Right cardiac atrium (tissue), 5 donors: ENCODE results near the gene ZFYVE27. TPM values are rescaled to one million over a fixed set of nuclear protein-coding genes. Genes with fewer than 3 reads are reported as not detected.

ENCODE experiments used
- ATAC-seq, 2 donors: fragments of 200-7000 bp; cut with Tn5 transposase; one replicate each; pipeline versions ENCODE4 v1.8.0 to v1.9.1; 2020; ENCODE audit warnings: moderate library complexity in 2 of 2, mild to moderate bottlenecking in 1 of 2
- DNase-seq, 3 donors: peaks; one replicate each; pipeline ENCODE4 v3.0.0-alpha.2; 2020
- H3K27ac ChIP-seq: one replicate; pipeline ENCODE4 v1.5.1; 2013; ENCODE audit warnings: mild to moderate bottlenecking, low read length, control low read depth, moderate library complexity
- H3K27me3 ChIP-seq: one replicate; pipeline ENCODE4 v1.6.1; 2013; ENCODE audit not compliant: control insufficient read depth, insufficient read depth
- H3K4me1 ChIP-seq: one replicate; pipeline ENCODE4 v1.6.1; 2013; ENCODE audit warnings: low read length; ENCODE audit not compliant: control insufficient read depth, insufficient read depth
- H3K4me3 ChIP-seq: one replicate; pipeline ENCODE4 v1.5.1; 2013; ENCODE audit warnings: low read length, control low read depth
- H3K9me3 ChIP-seq: one replicate; pipeline ENCODE4 v1.6.1; 2013; ENCODE audit warnings: low read length; ENCODE audit not compliant: control insufficient read depth
- whole genome bisulfite sequencing: extraction: QIAGEN DNeasy Blood & Tissue Kit; methylation state at CpG from one replicate; pipeline ENCODE4 v1.1.7; 2013; 5-methylcytosine and 5-hydroxymethylcytosine counted together
- intact Hi-C, 4 donors: fragments of 100-400 bp; cut with DNase I; formaldehyde crosslinking; loops; one replicate each; pipeline versions ENCODE4 v1.11.0 to v1.14.0; 2022 to 2023
- polyA plus RNA-seq: library from polyadenylated mRNA; stranded (reverse); fragments of 200-250 nt; gene quantifications from one replicate; pipeline ENCODE4 v1.2.3, GENCODE V29; 2013
- total RNA-seq, 4 donors: library from RNA; stranded (reverse); fragmentation: NEBNext Ultra II Directional; extraction: Animal tissue kit (Norgen Biotek cat#: 25700); gene quantifications; one replicate each; pipeline ENCODE4 v1.2.1, GENCODE V29; 2021
- donor health status: healthy with polysubstance abuse.
- donor health status: DM: no; HTN: yes; CAD: no.
- donor health status: DM: no; HTN: no; CAD: no.
- donor health status: DM: no; HTN: yes; CAD: no; lungs with severe emphysema.
- donor health status: DM: yes; HTN: yes; CAD: no.

ZFYVE27 gene
- total and polyA plus RNA-seq, 5 donors: 14.8 to 20.6 (median 16.3) TPM

DNA sequence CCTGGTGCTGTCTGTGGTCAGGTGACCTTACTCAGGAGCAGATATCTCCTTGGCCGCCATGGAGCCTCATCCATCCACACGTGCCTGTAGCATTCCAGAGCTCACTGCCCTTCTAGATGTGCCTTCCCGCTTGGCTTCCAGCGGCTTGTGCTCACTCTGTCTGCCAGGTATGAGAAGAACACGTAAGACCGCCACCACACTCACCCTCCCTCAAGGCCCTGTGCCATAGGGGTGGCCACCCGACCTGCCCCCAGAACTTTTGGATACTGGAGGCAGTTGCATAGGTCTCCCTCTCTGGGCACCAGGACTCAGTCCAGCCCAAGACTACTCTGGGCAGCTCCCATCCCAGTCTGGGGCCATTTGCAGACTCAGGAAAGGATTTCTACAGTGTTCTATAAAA is 19.3 kb upstream of the ZFYVE27 start:
- Histone ChIP-seq H3K27ac (no peak overlapping the region), H3K4me1 (peaks cover 14% of the 10 kb centered on the region), H3K9me3 (no peaks in the 10 kb centered on the region), H3K4me3 (no peak overlapping the region), H3K27me3 (no peaks in the 10 kb centered on the region)
- 88% methylated on average over 7 of the region's 7 CpGs for WGBS
- no peak for ATAC-seq
- DNase-seq: no peak
- intact Hi-C loops: no loop called here

DNA sequence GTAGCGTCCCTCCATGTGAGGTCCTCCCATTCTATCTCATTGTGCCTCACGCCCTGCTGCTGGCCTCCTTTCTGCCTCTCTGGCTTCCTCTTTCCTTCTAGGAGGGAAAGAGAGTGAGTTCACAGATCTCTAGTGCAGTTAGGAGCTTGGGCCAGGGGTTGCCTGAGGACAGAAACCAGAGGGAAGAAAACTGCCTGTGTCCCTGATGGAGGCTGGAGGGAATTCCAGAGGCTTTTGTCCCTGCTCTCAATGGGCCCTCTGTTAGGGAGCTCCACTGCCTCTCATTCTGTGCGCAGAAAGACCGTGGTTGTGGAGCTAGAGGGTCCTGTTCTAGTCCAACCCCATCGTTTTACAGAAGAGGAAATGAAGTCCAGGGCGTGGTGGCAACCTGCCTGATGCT is 18.8 kb upstream of the ZFYVE27 start:
- no peak for ATAC-seq
- Histone ChIP-seq H3K27me3 (no peaks in the 10 kb centered on the region), H3K27ac (peak overlapping the region; percentile 2), H3K4me1 (peaks cover 11% of the 10 kb centered on the region), H3K4me3 (no peak overlapping the region), H3K9me3 (no peaks in the 10 kb centered on the region)
- peak in 1 of 3 donors; percentile 65 for DNase-seq
- intact Hi-C loops: no loop called here
- WGBS: 47% methylated on average over 6 of the region's 6 CpGs

GRCh38 chr10:97718659-97719142 is 18.2 kb upstream of the ZFYVE27 start:
- peak in 2 of 3 donors; percentile 48 to 53 for DNase-seq
- Histone ChIP-seq H3K27ac (no peak overlapping the region), H3K4me3 (no peak overlapping the region), H3K4me1 (peaks cover 10% of the 10 kb centered on the region), H3K27me3 (no peaks in the 10 kb centered on the region), H3K9me3 (no peaks in the 10 kb centered on the region)
- intact Hi-C loops: no loop called here
- WGBS: 34% methylated on average over 8 of the region's 8 CpGs
- peak; percentile 17 to 20 for ATAC-seq

DNA sequence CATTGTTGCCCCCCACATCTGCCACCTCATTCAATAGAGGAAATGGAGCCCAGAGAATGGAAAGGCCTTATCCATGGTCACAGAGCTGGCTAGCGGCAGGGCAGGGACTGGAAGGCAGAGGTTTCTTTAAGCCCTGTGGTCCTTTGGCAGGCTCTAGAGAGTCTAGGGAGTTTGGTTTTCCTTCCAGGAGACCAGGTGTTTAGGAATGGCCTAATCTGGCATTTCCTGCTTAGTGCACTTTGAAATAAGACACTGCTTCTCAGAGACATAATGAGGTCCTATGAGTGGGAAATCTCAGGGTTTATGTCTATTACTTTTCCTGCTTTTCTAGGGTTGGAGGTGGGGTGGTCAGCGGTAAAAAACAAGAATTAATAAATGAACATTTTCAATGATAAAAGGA is 17.3 kb upstream of the ZFYVE27 start:
- intact Hi-C loops: no loop called here
- H3K9me3 ChIP-seq: no peaks in the 10 kb centered on the region
- no peak overlapping the region for H3K27ac ChIP-seq
- no peak overlapping the region for H3K4me3 ChIP-seq
- ATAC-seq (no peak), DNase-seq (no peak)
- H3K27me3 ChIP-seq: no peaks in the 10 kb centered on the region
- WGBS: 88% methylated on average over 2 of the region's 2 CpGs
- peaks cover 10% of the 10 kb centered on the region for H3K4me1 ChIP-seq

DNA sequence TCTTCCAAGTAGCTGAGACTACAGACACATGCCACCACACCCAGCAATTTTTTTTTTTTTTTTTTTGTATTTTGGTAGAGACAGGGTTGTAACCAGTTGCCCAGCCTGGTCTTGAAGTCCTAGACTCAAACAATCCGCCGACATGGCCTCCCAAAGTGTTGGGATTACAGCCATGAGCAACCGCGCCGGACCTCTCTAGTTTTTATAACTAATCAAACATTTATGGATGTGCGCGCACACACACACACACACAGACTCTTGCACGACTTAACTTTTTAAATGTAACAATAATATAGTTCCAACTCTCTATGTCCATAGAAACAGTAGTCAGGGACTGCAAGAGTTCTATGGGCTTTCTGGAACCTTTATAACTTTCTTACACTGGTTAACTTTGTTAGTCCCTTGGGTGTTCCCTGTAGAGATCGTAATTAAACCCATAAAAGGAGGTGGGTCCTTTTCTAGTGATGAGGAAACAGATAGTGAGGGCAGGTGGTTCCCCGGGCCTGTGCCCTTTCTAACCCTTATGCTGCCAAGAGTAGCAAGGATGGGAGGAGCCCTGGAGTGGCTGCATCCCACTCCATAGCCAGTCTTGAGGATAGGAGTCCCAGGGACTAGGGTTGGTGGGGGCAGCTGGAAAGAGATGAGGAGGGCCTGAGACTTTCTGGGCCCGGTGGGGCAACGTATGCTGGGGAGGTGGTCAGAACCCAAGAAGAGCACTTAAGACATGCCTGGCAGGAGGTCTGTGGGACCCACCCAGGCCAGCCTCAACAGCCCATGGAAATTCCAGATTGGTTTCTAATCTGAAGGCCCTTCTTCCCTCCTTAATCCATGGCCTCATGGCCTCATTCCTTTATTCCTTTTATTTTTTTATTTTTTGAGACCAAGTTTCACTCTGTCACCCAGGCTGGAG is 14.8 kb upstream of the ZFYVE27 start:
- intact Hi-C loops: no loop called here

GRCh38 chr10:97723001-97723400 is 13.9 kb upstream of the ZFYVE27 start:
- no peak overlapping the region for H3K4me3 ChIP-seq
- no peak overlapping the region for H3K27ac ChIP-seq
- H3K27me3 ChIP-seq: no peaks in the 10 kb centered on the region
- H3K4me1 ChIP-seq: peaks cover 10% of the 10 kb centered on the region
- ATAC-seq (no peak), DNase-seq (no peak)
- intact Hi-C loops: no loop called here
- H3K9me3 ChIP-seq: no peaks in the 10 kb centered on the region
- 86% methylated on average over 3 of the region's 3 CpGs for WGBS

More for the DNA sequence above, 14.8 kb upstream of the ZFYVE27 start:
- Histone ChIP-seq H3K4me3 (no peak overlapping the region), H3K9me3 (no peaks in the 10 kb centered on the region), H3K27ac (no peak overlapping the region), H3K4me1 (peaks cover 10% of the 10 kb centered on the region), H3K27me3 (no peaks in the 10 kb centered on the region)
- DNase-seq: no peak
- peak in 1 of 2 donors; percentile 12 for ATAC-seq
- 82% methylated on average over 12 of the region's 12 CpGs for WGBS

- Histone ChIP-seq H3K27me3 (no peaks in the 10 kb centered on the region), H3K4me1 (no peaks in the 10 kb centered on the region), H3K4me3 (no peak overlapping the region), H3K9me3 (no peaks in the 10 kb centered on the region), H3K27ac (no peak overlapping the region)
- 59% methylated on average over 5 of the region's 5 CpGs for WGBS
- peak in 1 of 3 donors; percentile 56 for DNase-seq
- ATAC-seq: no peak
- intact Hi-C loops: no loop called here
Measured at GRCh38 chr10:97724341-97724941, 12.5 kb upstream of the ZFYVE27 start.

DNA sequence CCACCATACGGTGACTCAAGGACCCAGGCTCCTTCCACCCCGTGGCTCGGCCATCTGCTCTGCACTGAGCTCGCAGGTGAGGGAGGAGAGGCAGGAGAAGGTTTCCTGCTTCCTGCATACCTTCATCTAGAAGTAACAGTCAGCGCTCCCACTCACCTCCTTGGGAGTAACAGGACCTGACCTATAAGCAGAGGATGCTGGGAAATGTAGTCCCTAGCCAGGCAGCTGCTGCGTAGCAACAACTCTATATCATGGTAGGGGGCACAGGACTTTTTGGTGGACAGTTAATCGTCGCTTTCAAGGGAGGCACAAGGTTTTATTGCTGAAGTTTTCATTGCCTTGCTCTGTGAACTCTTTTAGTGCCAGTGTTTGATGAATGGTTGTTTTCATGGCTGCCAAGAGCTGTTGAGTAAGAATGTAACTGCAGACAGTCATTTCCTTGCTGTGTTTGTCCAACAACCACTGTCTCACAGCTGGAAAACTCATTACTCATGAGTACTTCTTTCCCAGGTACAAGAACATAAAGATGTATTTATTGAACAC is 10.2 kb upstream of the ZFYVE27 start:
- DNase-seq (no peak), ATAC-seq (peak; percentile 50 to 61)
- intact Hi-C loops: no loop called here
- Histone ChIP-seq H3K9me3 (no peaks in the 10 kb centered on the region), H3K27ac (no peak overlapping the region), H3K27me3 (no peaks in the 10 kb centered on the region), H3K4me3 (peak overlapping the region; percentile 1), H3K4me1 (no peaks in the 10 kb centered on the region)
- 43% methylated on average over 8 of the region's 8 CpGs for WGBS

DNA sequence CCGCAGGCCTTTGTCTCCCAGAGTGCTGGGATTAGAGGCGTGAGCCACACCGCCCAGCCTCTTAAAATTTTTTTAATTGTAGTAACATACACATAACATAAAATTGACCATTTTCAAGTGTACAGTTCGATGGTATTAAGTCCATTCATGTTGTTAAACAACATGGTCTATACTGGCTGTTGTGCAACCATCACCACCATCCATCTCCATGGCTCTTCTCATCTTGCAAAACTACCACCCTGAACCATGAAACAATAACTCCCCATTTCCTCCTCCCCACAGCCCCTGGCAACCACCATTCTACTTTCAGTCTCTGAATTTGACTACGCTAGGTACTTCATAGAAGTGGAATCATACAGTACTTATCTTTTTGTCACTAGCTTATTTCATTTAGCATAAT is 7.9 kb upstream of the ZFYVE27 start:
- no peaks in the 10 kb centered on the region for H3K4me1 ChIP-seq
- no peak for DNase-seq
- no peak for ATAC-seq
- 93% methylated on average over 5 of the region's 5 CpGs for WGBS
- H3K27ac ChIP-seq: no peak overlapping the region
- no peaks in the 10 kb centered on the region for H3K9me3 ChIP-seq
- intact Hi-C loops: no loop called here
- no peaks in the 10 kb centered on the region for H3K27me3 ChIP-seq
- no peak overlapping the region for H3K4me3 ChIP-seq

DNA sequence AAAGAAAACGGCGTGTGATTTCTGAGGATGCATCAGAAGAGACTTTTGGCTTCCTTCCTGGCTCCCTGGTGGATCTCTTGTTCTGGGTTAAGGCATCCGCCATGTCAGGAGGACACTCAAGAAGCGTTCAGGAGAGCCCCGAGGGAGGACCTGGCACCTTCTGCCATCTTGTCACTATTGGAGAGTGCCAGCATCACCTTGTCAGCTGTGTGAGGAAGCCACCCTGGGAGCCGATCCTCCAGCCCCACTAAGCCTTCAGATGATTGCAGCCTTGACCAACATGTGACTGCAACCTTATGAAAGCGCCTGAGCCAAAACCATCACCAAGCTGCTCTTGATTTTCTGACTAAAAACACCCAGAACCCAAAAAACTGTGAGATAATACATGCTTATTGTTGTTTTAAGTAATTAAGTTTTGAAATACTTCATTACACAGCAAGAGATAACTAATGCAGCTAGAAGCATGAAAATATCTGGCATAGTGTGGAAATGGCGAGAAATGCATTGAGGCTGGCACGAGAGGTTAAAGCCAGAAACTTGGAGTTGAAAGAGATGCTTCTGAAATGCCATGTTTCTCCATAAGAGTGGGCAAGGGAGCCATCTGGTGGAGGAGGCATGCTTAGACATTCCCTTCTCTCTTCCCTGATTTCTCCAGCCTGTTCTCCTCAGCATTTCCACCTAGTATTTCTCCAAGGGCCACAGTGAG is 5.4 kb upstream of the ZFYVE27 start:
- no peaks in the 10 kb centered on the region for H3K9me3 ChIP-seq
- H3K27me3 ChIP-seq: no peaks in the 10 kb centered on the region
- ATAC-seq: peak; percentile 65 to 67
- intact Hi-C loops: loop anchor here (2.0 to 10.0 kb wide), 4 partner anchors 31 to 57 kb away; no protein-coding TSS in a partner anchor
- H3K4me3 ChIP-seq: no peak overlapping the region
- no peaks in the 10 kb centered on the region for H3K4me1 ChIP-seq
- peak in 2 of 3 donors; percentile 54 to 71 for DNase-seq
- 58% methylated on average over 9 of the region's 9 CpGs for WGBS
- H3K27ac ChIP-seq: no peak overlapping the region
